Transverse colon (tissue), 4 donors: Measurements from ENCODE around the gene SERGEF. TPM values are rescaled to one million over a fixed set of nuclear protein-coding genes. Genes with fewer than 3 reads are reported as not detected.

Experiments
- total RNA-seq, 4 donors: library from RNA; depleted of rRNA; stranded (reverse); fragments of >200 nt; gene quantifications; one replicate each; pipeline ENCODE4 v1.1.0, GENCODE V29; 2016

The SERGEF gene
- total RNA-seq, 4 donors from 2014 or later: 11.6 to 28.9 (median 19.1) TPM

Other genes starting within 250 kb of the SERGEF start
- 10 to 100 TPM in 2 of 4 donors, 1 to 10 TPM in 2; 1.1 to 18.3 (median 8.5) TPM for gene TPH1, start 33.2 kb upstream of the SERGEF start, total RNA-seq
- gene SAAL1, start 93.0 kb upstream of the SERGEF start, total RNA-seq: 10 to 100 TPM; 11.5 to 23.0 (median 12.7) TPM
- gene MRGPRX3, start 119.5 kb upstream of the SERGEF start, total RNA-seq: not detected
- gene MRGPRX4, start 159.8 kb upstream of the SERGEF start, total RNA-seq: not detected
- not detected for gene SAA4, start 223.8 kb upstream of the SERGEF start, total RNA-seq
- gene SAA2, start 235.6 kb upstream of the SERGEF start, total RNA-seq: 1 to 10 TPM in 2 of 4 donors, not detected in 2; 1.1 to 4.4 TPM